Endothelial cell (in vitro differentiated cells): Measurements from ENCODE around the gene HIPK3. TPM values are rescaled to one million over a fixed set of nuclear protein-coding genes. Genes with fewer than 3 reads are reported as not detected.
A peak's percentile ranks its signal among the peaks of the same experiment; 100 is the strongest.

ENCODE experiments used
- DNase-seq: peaks from one replicate; pipeline ENCODE4 v3.0.0; 2021; ENCODE audit warnings: low spot score
- H3K27ac Mint-ChIP-seq: one replicate; pipeline ENCODE4 v1.8.0; 2021; ENCODE audit warnings: mixed read lengths, inconsistent platforms; ENCODE audit not compliant: unreplicated experiment
- H3K27me3 Mint-ChIP-seq: one replicate; pipeline ENCODE4 v1.8.0; 2021; ENCODE audit warnings: mild to moderate bottlenecking, moderate library complexity, mixed read lengths, inconsistent platforms; ENCODE audit not compliant: unreplicated experiment
- H3K36me3 Mint-ChIP-seq: one replicate; pipeline ENCODE4 v1.8.0; 2021; ENCODE audit warnings: mild to moderate bottlenecking, low read depth, mixed read lengths, inconsistent platforms; ENCODE audit not compliant: unreplicated experiment
- H3K4me1 Mint-ChIP-seq: one replicate; pipeline ENCODE4 v1.8.0; 2021; ENCODE audit warnings: mild to moderate bottlenecking, mixed read lengths, inconsistent platforms; ENCODE audit not compliant: unreplicated experiment
- H3K4me3 Mint-ChIP-seq: one replicate; pipeline ENCODE4 v1.8.0; 2021; ENCODE audit warnings: mild to moderate bottlenecking, mixed read lengths, inconsistent platforms; ENCODE audit not compliant: unreplicated experiment
- H3K9me3 Mint-ChIP-seq: one replicate; pipeline ENCODE4 v1.8.0; 2021; ENCODE audit warnings: mixed read lengths, inconsistent platforms; ENCODE audit not compliant: unreplicated experiment
- CTCF ChIP-seq: fragments of 200-600 bp; sonication (generic); IDR thresholded peaks from one replicate; pipeline ENCODE4 v1.5.0; 2021; ENCODE audit warnings: antibody characterized with exemption; ENCODE audit not compliant: unreplicated experiment
- total RNA-seq: library from RNA; stranded (reverse); fragmentation: NEBNext Ultra II Directional; extraction: Animal tissue kit (Norgen Biotek cat#: 25700); gene quantifications from one replicate; pipeline ENCODE4 v1.2.1, GENCODE V29; 2021; ENCODE audit not compliant: unreplicated experiment

The HIPK3 gene
- total RNA-seq, 1 donor from 2014 or later = 70.2 TPM

- DNase-seq = no peak
- Mint-ChIP-seq H3K4me3 (no peak overlapping the region), H3K27ac (no peak overlapping the region), H3K36me3 (no peaks in the 10 kb centered on the region), H3K9me3 (no peaks in the 10 kb centered on the region), H3K27me3 (no peaks in the 10 kb centered on the region), H3K4me1 (peaks cover 3% of the 10 kb centered on the region)
- no peak for TF ChIP-seq CTCF
Observed at GRCh38 chr11:33394431-33395109, 137.4 kb downstream of the HIPK3 start.

- TF ChIP-seq CTCF = no peak
- Mint-ChIP-seq H3K36me3 (no peaks in the 10 kb centered on the region), H3K4me3 (no peak overlapping the region), H3K4me1 (peaks cover 3% of the 10 kb centered on the region), H3K27ac (no peak overlapping the region), H3K9me3 (no peaks in the 10 kb centered on the region), H3K27me3 (peaks cover 2% of the 10 kb centered on the region)
- no peak for DNase-seq
Observed at GRCh38 chr11:33396361-33396760, 139.2 kb downstream of the HIPK3 start.

GRCh38 chr11:33399421-33399820, 142.2 kb downstream of the HIPK3 start:
- Mint-ChIP-seq H3K4me1 (peaks cover 6% of the 10 kb centered on the region), H3K9me3 (no peaks in the 10 kb centered on the region), H3K27me3 (peaks cover 7% of the 10 kb centered on the region), H3K4me3 (no peak overlapping the region), H3K27ac (no peak overlapping the region), H3K36me3 (peaks cover 9% of the 10 kb centered on the region)
- TF ChIP-seq CTCF = no peak
- DNase-seq = no peak

- H3K27me3 Mint-ChIP-seq = peaks cover 7% of the 10 kb centered on the region
- TF ChIP-seq CTCF = no peak
- no peak overlapping the region for H3K27ac Mint-ChIP-seq
- H3K4me1 Mint-ChIP-seq = peaks cover 6% of the 10 kb centered on the region
- DNase-seq = no peak
- H3K36me3 Mint-ChIP-seq = peaks cover 9% of the 10 kb centered on the region
- H3K9me3 Mint-ChIP-seq = no peaks in the 10 kb centered on the region
- no peak overlapping the region for H3K4me3 Mint-ChIP-seq
Observed at GRCh38 chr11:33402066-33402465, 144.9 kb downstream of the HIPK3 start.

GRCh38 chr11:33403344-33403743, 146.2 kb downstream of the HIPK3 start:
- Mint-ChIP-seq H3K27ac (peak overlapping the region; percentile 0), H3K27me3 (peaks cover 7% of the 10 kb centered on the region), H3K4me3 (peak overlapping the region; percentile 26), H3K4me1 (peaks cover 11% of the 10 kb centered on the region), H3K36me3 (peaks cover 9% of the 10 kb centered on the region), H3K9me3 (no peaks in the 10 kb centered on the region)
- TF ChIP-seq CTCF = no peak
- no peak for DNase-seq
